CD4-positive, alpha-beta T cell treated with Interleukin-17A for 1 hour (primary cell): Measurements from ENCODE around the gene GPR62.

ENCODE experiments used
- DNase-seq: peaks from one replicate; pipeline ENCODE4 v3.0.0-alpha.2; 2020

GPR62 gene

GRCh38 chr3:51994530-51994929 lies 39.3 kb downstream of the GPR62 start:
- DNase-seq, result no peak

GRCh38 chr3:51995346-51996163 lies 40.4 kb downstream of the GPR62 start, which contains the start of gene RPL29:
TSS of gene RPL29 (minus strand) at chr3:51995895. CDS start at chr3:51995461, 434 bp downstream.
- DNase-seq, result peak; percentile 96

GRCh38 chr3:51997172-51997571 lies 42.0 kb downstream of the GPR62 start:
- no peak for DNase-seq

GRCh38 chr3:51997935-51998596 lies 42.9 kb downstream of the GPR62 start:
- no peak for DNase-seq

GRCh38 chr3:51998774-51999173 lies 43.6 kb downstream of the GPR62 start:
- DNase-seq, result no peak

- no peak for DNase-seq
Observed at GRCh38 chr3:51999846-52000245, 44.7 kb downstream of the GPR62 start.

GRCh38 chr3:52001443-52001974 lies 46.3 kb downstream of the GPR62 start:
- DNase-seq, result peak; percentile 89

GRCh38 chr3:52002748-52003147 lies 47.6 kb downstream of the GPR62 start:
- DNase-seq, result no peak

GRCh38 chr3:52004163-52004787 lies 49.1 kb downstream of the GPR62 start:
- no peak for DNase-seq

GRCh38 chr3:52004906-52005395 lies 49.8 kb downstream of the GPR62 start:
- DNase-seq, result no peak

- DNase-seq, result no peak
Observed at GRCh38 chr3:52005571-52005986, 50.4 kb downstream of the GPR62 start.

- DNase-seq, result no peak
Observed at GRCh38 chr3:52006017-52006819, 51.0 kb downstream of the GPR62 start.

- no peak for DNase-seq
Observed at GRCh38 chr3:52006820-52007133, 51.6 kb downstream of the GPR62 start.
